ENCODE results near the gene OR2A25.

DNA sequence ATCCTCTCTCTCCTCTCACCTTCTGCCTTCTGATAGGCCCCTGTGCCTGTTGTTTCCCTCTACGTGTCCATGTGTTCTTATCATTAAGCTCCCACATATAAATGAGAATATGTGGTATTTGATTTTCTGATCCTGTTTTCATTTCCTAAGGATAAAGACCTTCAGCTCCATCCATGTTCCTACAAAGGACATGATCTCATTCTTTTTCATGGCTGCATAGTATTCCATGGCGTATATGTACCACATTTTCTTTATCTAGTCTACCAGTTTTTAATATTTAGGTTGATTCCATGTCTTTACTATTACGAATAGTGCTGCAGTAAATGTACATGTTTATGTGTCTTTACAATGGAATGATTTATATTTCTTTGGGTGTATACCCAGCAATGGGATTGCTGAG, 21.1 kb downstream of the OR2A25 start:
- TF ChIP-seq, protein P1, sequence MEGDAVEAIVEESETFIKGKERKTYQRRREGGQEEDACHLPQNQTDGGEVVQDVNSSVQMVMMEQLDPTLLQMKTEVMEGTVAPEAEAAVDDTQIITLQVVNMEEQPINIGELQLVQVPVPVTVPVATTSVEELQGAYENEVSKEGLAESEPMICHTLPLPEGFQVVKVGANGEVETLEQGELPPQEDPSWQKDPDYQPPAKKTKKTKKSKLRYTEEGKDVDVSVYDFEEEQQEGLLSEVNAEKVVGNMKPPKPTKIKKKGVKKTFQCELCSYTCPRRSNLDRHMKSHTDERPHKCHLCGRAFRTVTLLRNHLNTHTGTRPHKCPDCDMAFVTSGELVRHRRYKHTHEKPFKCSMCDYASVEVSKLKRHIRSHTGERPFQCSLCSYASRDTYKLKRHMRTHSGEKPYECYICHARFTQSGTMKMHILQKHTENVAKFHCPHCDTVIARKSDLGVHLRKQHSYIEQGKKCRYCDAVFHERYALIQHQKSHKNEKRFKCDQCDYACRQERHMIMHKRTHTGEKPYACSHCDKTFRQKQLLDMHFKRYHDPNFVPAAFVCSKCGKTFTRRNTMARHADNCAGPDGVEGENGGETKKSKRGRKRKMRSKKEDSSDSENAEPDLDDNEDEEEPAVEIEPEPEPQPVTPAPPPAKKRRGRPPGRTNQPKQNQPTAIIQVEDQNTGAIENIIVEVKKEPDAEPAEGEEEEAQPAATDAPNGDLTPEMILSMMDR (IDR thresholded peaks at IDR 0.05; ENCODE audit: low read depth, low read length), result no peak
- no peak for TF ChIP-seq POLR2A (IDR thresholded peaks at IDR 0.05; ENCODE audit: extremely low read depth, insufficient read length)
- TF ChIP-seq MAX (IDR thresholded peaks at IDR 0.05; ENCODE audit: low read depth, low read length), result no peak

Data from NB4 (cell line).